ENCODE measurements around the gene FHIT.

The FHIT gene

DNA sequence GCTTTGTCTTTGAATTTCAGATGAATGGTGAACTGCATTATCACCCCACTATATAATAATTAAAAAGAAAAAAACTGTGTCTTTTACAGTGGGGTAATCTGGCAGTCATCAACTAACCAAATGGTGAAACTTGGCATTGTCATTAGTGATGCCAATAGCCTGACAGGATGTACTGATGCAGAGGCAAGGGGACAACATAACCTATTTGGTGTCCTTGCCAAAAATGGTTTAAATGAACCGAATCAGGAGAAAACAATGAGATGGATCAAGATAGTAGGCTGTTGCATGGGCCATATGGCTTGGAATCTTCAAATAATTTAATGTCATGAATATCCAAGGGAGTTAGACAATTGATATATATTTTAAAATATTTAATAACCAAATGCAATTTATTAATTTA is 738.7 kb downstream of the FHIT start:
- Histone ChIP-seq H3K27me3 (ENCODE audit: control insufficient read depth, insufficient read depth, low read length) (no peaks in the 10 kb centered on the region), H3K36me3 (ENCODE audit: control insufficient read depth, insufficient read depth, low read length) (no peaks in the 10 kb centered on the region), H3K27ac (ENCODE audit: low read depth, low read length) (no peak overlapping the region), H3K4me1 (ENCODE audit: control insufficient read depth, insufficient read depth, low read length) (no peaks in the 10 kb centered on the region), H3K4me3 (ENCODE audit: low read length) (no peak overlapping the region), H3K9ac (ENCODE audit: low read length) (no peak overlapping the region)

DNA sequence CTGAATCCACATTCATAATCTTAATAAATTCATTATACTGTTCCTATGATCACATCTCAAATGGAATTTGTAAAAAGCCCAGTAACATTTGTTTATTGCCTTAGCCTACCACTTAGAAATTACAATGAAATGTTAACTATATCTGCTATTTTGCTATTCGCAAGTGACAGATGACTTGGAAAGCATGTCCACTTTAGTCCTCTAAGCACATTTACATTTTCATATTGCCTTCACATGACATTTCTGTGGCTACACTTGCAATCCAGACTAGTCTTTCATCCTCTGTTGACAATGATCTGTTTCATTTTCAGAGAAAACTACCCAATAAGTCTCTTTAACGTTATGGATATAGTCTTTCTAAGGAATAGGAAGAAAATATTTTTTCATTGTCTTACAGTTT is 741.8 kb downstream of the FHIT start:
- Histone ChIP-seq H3K27me3 (ENCODE audit: control insufficient read depth, insufficient read depth, low read length) (no peaks in the 10 kb centered on the region), H3K9ac (ENCODE audit: low read length) (no peak overlapping the region)

DNA sequence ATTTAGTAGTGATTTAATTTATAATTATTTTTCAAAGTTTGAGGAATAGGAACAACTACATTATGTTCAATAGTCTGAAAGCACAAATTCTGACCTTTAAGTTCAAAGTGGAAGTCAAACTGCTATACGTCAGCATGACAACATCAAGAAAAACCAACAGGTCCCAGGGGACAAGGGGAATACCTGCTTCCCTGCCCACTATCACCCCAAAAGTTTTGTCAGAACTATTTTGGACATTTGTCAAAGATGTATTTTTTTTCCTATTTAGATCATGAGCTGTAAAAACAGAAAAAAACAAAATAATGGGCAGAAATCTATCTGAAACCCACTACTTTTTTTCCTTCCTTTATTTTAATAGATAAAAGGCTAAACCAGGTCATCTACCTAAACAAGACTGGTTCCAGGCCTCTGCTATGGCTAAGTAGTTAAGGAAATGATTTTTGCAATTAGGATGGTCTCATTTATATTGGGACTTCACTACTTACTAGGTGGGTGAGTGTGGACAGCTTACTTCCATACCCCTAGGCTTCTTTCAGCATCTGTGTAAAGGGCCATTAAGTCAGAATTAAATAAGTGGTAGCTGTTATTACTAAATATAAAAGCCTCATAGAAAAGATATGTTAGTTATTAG is 746.3 kb downstream of the FHIT start:
- H3K27ac ChIP-seq (ENCODE audit: low read depth, low read length) = no peak overlapping the region
- H3K36me3 ChIP-seq (ENCODE audit: control insufficient read depth, insufficient read depth, low read length) = no peaks in the 10 kb centered on the region
- no peaks in the 10 kb centered on the region for H3K27me3 ChIP-seq (ENCODE audit: control insufficient read depth, insufficient read depth, low read length)
- H3K9ac ChIP-seq (ENCODE audit: low read length) = no peak overlapping the region
- no peak overlapping the region for H3K4me3 ChIP-seq (ENCODE audit: low read length)
- H3K4me1 ChIP-seq (ENCODE audit: control insufficient read depth, insufficient read depth, low read length) = no peaks in the 10 kb centered on the region

More for the DNA sequence above, 741.8 kb downstream of the FHIT start:
- no peaks in the 10 kb centered on the region for H3K4me1 ChIP-seq (ENCODE audit: control insufficient read depth, insufficient read depth, low read length)
- no peak overlapping the region for H3K4me3 ChIP-seq (ENCODE audit: low read length)
- H3K27ac ChIP-seq (ENCODE audit: low read depth, low read length) = no peak overlapping the region
- H3K36me3 ChIP-seq (ENCODE audit: control insufficient read depth, insufficient read depth, low read length) = no peaks in the 10 kb centered on the region

DNA sequence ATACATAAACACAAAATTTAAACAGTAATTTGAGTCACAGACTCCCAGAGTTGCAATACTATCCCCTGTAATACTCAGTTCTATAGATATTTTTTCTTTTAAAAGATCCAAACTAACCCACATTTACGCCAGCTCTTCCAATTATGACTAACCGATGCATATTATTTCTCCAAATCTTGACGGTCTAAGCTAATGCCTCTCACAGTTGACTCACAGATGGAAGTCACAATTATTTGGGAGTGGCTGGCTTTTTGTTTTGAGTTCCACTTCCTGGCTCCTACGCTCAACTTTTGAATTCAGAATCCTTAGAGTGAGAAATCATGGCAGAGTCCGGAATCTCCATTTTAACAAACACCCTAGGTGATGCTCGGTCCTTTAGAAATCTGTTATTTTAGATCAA is 749.9 kb downstream of the FHIT start:
- H3K36me3 ChIP-seq (ENCODE audit: control insufficient read depth, insufficient read depth, low read length) = no peaks in the 10 kb centered on the region
- no peak overlapping the region for H3K9ac ChIP-seq (ENCODE audit: low read length)
- H3K27me3 ChIP-seq (ENCODE audit: control insufficient read depth, insufficient read depth, low read length) = no peaks in the 10 kb centered on the region
- H3K4me1 ChIP-seq (ENCODE audit: control insufficient read depth, insufficient read depth, low read length) = no peaks in the 10 kb centered on the region
- H3K4me3 ChIP-seq (ENCODE audit: low read length) = no peak overlapping the region
- no peak overlapping the region for H3K27ac ChIP-seq (ENCODE audit: low read depth, low read length)

DNA sequence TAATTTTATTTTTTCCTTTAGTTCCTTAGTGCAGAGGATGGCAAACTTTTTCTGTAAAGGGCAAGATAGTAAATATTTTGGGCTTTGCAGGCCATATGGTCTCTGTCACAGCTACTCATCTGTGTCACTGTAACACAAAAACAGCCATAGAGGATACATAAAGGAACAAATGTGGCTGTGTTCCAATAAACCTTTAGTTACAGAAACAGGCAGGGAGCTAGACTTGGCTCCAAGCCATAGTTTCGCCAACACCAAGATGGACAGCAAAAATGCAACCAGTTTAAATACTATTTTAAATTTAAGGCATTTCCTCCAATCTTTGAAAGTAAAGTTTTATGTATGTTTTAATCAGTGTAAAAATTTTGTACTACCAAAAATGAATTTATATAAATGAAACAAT is 753.4 kb downstream of the FHIT start:
- H3K27me3 ChIP-seq (ENCODE audit: control insufficient read depth, insufficient read depth, low read length) = no peaks in the 10 kb centered on the region
- H3K36me3 ChIP-seq (ENCODE audit: control insufficient read depth, insufficient read depth, low read length) = no peaks in the 10 kb centered on the region
- no peak overlapping the region for H3K4me3 ChIP-seq (ENCODE audit: low read length)
- no peak overlapping the region for H3K9ac ChIP-seq (ENCODE audit: low read length)
- no peak overlapping the region for H3K27ac ChIP-seq (ENCODE audit: low read depth, low read length)
- no peaks in the 10 kb centered on the region for H3K4me1 ChIP-seq (ENCODE audit: control insufficient read depth, insufficient read depth, low read length)

DNA sequence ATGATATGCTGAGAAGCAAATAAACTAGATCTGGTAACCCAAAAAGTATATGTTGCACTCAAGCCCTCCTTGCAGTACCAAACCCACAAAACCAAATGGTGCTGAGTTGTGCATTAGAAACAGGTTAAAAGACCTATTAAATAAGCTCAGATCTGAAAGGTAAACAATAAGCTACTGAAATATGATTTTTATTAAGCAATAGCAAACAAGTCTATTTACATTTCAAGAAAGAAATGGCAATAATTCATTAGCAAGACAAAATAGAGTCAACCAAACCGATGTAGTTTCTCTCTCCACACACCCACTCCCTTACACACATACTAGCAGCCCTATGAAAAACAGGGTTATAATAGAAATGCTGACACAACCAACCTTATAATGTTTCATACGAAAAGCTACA is 760.3 kb downstream of the FHIT start:
- Histone ChIP-seq H3K27ac (ENCODE audit: low read depth, low read length) (no peak overlapping the region), H3K27me3 (ENCODE audit: control insufficient read depth, insufficient read depth, low read length) (no peaks in the 10 kb centered on the region), H3K4me3 (ENCODE audit: low read length) (no peak overlapping the region), H3K4me1 (ENCODE audit: control insufficient read depth, insufficient read depth, low read length) (no peaks in the 10 kb centered on the region), H3K36me3 (ENCODE audit: control insufficient read depth, insufficient read depth, low read length) (no peaks in the 10 kb centered on the region), H3K9ac (ENCODE audit: low read length) (no peak overlapping the region)

DNA sequence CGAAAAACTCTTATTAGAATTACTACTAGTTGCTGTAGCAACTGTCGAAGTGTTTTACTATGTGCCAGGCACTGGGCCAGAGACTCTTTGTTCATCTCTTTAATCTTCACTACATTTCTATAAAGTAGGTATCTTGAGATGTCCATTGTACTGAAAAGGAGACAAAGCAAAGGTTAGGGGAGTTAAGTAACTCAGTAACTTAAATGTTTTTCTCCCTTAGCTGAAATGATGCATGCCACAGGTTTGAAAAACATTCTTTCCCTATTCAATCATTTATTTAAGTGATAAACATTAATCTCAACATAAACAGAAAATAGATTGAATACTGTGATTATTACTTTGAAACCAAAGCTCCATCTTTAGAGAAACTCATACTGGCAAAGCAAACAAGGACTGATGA is 776.2 kb downstream of the FHIT start:
- Histone ChIP-seq H3K27ac (ENCODE audit: low read depth, low read length) (no peak overlapping the region), H3K36me3 (ENCODE audit: control insufficient read depth, insufficient read depth, low read length) (no peaks in the 10 kb centered on the region), H3K4me1 (ENCODE audit: control insufficient read depth, insufficient read depth, low read length) (no peaks in the 10 kb centered on the region), H3K27me3 (ENCODE audit: control insufficient read depth, insufficient read depth, low read length) (no peaks in the 10 kb centered on the region), H3K4me3 (ENCODE audit: low read length) (no peak overlapping the region), H3K9ac (ENCODE audit: low read length) (no peak overlapping the region)

DNA sequence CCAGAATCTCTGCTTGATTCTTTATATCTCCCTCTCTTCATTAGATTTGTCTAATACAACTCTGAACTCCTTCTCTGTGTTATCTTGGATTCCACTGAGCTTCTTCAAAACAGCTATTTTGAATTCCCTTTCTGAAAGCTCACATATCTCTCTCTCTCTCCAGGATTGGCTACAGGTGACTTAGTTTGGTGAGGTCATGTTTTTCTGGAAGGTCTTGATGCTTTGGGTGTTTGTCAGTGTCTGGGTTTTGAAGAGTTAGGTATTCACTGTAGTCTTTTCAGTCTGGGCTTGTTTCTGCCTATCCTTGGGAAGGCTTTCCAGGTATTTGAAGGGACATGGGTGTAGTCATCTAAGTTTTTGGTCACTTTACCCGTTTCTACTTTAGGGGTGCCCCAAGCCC is 781.8 kb downstream of the FHIT start:
- H3K27ac ChIP-seq (ENCODE audit: low read depth, low read length) = no peak overlapping the region
- H3K27me3 ChIP-seq (ENCODE audit: control insufficient read depth, insufficient read depth, low read length) = no peaks in the 10 kb centered on the region
- H3K4me3 ChIP-seq (ENCODE audit: low read length) = no peak overlapping the region
- H3K9ac ChIP-seq (ENCODE audit: low read length) = no peak overlapping the region
- H3K36me3 ChIP-seq (ENCODE audit: control insufficient read depth, insufficient read depth, low read length) = no peaks in the 10 kb centered on the region
- no peaks in the 10 kb centered on the region for H3K4me1 ChIP-seq (ENCODE audit: control insufficient read depth, insufficient read depth, low read length)

DNA sequence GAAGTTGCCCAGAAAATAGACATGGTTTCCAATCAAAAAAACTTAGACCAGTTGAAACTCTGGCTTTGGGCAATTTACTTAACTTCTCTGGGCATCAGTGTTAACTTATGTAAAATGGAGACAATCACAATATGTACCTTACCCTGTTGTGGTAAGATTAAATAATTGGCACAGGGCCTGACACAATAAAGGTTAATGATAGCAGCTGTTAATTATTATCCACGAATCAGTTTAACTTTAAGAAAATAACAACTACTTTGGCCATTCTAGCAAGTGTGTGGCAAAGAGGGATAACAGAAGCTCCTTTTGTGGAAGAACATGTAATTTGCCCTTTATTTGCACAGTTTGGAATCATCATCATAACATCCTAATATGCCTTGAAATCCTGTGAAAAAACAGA is 787.6 kb downstream of the FHIT start:
- H3K27ac ChIP-seq (ENCODE audit: low read depth, low read length) = no peak overlapping the region
- no peaks in the 10 kb centered on the region for H3K27me3 ChIP-seq (ENCODE audit: control insufficient read depth, insufficient read depth, low read length)
- no peak overlapping the region for H3K4me3 ChIP-seq (ENCODE audit: low read length)
- no peaks in the 10 kb centered on the region for H3K36me3 ChIP-seq (ENCODE audit: control insufficient read depth, insufficient read depth, low read length)
- no peak overlapping the region for H3K9ac ChIP-seq (ENCODE audit: low read length)
- no peaks in the 10 kb centered on the region for H3K4me1 ChIP-seq (ENCODE audit: control insufficient read depth, insufficient read depth, low read length)

DNA sequence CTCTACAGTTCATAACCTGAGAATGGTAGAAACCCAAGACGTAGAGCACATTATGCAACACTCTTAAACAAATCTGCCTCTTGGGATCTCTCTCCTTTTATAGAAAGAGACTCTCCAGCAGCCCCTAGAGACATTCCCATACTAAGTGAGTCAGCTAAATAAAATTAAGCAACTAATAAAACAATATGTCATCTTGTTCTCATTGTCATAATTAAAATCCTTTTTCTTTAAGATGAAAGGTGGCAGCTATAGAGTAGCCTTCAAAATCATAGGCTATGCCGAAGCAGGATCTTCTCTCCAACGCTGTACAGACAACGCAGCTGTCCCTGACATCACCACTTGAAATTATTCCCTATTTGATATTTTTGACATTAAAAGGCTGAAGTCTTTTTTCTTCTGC is 790.0 kb downstream of the FHIT start:
- no peaks in the 10 kb centered on the region for H3K4me1 ChIP-seq (ENCODE audit: control insufficient read depth, insufficient read depth, low read length)
- no peaks in the 10 kb centered on the region for H3K27me3 ChIP-seq (ENCODE audit: control insufficient read depth, insufficient read depth, low read length)
- H3K36me3 ChIP-seq (ENCODE audit: control insufficient read depth, insufficient read depth, low read length) = no peaks in the 10 kb centered on the region
- H3K9ac ChIP-seq (ENCODE audit: low read length) = no peak overlapping the region
- no peak overlapping the region for H3K4me3 ChIP-seq (ENCODE audit: low read length)
- no peak overlapping the region for H3K27ac ChIP-seq (ENCODE audit: low read depth, low read length)

DNA sequence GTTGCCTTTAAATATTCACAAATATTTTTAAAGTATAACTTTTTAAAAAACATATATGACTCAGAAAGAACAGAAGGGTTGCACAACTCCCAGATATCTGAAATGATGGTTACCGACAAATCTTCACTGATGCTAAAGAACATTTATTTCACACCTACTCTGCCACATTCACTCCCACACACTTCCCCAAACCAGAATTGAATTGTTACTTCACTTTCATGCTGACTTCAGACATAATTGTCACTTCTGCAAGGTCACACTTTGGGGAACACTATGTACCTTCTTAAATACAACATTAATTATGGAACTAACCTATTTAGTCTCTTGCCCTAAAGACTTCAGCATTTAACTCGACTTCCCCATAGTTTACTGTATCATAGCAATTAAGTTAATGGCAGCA is 795.1 kb downstream of the FHIT start:
- H3K27ac ChIP-seq (ENCODE audit: low read depth, low read length) = no peak overlapping the region
- H3K36me3 ChIP-seq (ENCODE audit: control insufficient read depth, insufficient read depth, low read length) = no peaks in the 10 kb centered on the region
- no peaks in the 10 kb centered on the region for H3K27me3 ChIP-seq (ENCODE audit: control insufficient read depth, insufficient read depth, low read length)

DNA sequence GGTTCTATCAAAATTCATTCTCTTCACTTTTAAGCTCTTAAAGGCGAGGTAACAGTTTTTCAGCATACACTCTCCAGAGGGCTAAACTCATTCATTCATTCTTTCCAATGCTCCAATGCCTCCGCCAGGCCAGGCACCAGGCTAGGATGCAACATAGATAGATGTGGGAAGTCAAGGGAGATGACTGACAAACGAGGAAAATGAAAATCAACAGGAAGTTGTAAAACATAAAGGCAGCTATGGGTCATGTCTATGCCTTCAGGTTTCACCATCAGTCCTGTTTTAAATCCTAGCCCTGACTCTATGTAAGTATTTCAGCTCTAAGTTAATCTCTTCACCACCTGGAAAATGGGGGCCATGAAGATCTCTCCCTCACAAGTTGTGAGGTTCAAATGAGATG is 797.9 kb downstream of the FHIT start:
- Histone ChIP-seq H3K27ac (ENCODE audit: low read depth, low read length) (no peak overlapping the region), H3K36me3 (ENCODE audit: control insufficient read depth, insufficient read depth, low read length) (no peaks in the 10 kb centered on the region), H3K4me1 (ENCODE audit: control insufficient read depth, insufficient read depth, low read length) (no peaks in the 10 kb centered on the region), H3K27me3 (ENCODE audit: control insufficient read depth, insufficient read depth, low read length) (no peaks in the 10 kb centered on the region), H3K4me3 (ENCODE audit: low read length) (no peak overlapping the region), H3K9ac (ENCODE audit: low read length) (no peak overlapping the region)

More for the DNA sequence above, 795.1 kb downstream of the FHIT start:
- Histone ChIP-seq H3K4me3 (ENCODE audit: low read length) (no peak overlapping the region), H3K9ac (ENCODE audit: low read length) (no peak overlapping the region), H3K4me1 (ENCODE audit: control insufficient read depth, insufficient read depth, low read length) (no peaks in the 10 kb centered on the region)

DNA sequence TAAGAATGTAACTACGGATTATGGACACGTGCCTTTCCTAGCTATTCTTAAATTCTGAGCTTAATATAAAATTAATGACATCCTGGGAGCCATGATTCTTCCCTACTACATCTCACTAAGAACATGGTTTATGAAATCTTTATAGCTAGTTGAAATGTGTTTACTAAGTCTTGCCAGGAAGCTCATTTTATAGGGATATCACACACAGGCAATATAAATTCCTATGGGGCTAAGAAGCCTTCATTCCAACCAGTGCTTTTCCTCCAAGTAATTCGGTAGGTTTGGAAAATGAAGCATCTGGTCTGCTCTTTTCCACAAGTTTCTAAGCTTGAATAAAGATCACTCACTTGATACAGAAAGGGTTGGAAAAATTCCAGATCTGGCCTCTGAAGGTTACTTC is 802.6 kb downstream of the FHIT start:
- no peaks in the 10 kb centered on the region for H3K27me3 ChIP-seq (ENCODE audit: control insufficient read depth, insufficient read depth, low read length)
- no peaks in the 10 kb centered on the region for H3K4me1 ChIP-seq (ENCODE audit: control insufficient read depth, insufficient read depth, low read length)
- H3K4me3 ChIP-seq (ENCODE audit: low read length) = no peak overlapping the region
- no peaks in the 10 kb centered on the region for H3K36me3 ChIP-seq (ENCODE audit: control insufficient read depth, insufficient read depth, low read length)
- H3K9ac ChIP-seq (ENCODE audit: low read length) = no peak overlapping the region
- H3K27ac ChIP-seq (ENCODE audit: low read depth, low read length) = no peak overlapping the region

Data from rectal smooth muscle tissue (tissue), 1 donor.